Heart left ventricle (tissue), 16 donors: Measurements from ENCODE around the gene TNIK. TPM values are rescaled to one million over a fixed set of nuclear protein-coding genes. Genes with fewer than 3 reads are reported as not detected.

Experiments
- ATAC-seq, 4 donors: fragments of 200-7000 bp; cut with Tn5 transposase; one replicate each; pipeline ENCODE4 v1.9.1; 2020 to 2022; ENCODE audit warnings: moderate library complexity in 4 of 4, mild to moderate bottlenecking in 3 of 4, moderate number of reproducible peaks in 1 of 4
- DNase-seq, 5 donors: peaks; one replicate each; pipeline ENCODE4 v3.0.0-alpha.2; 2020
- H3K27ac ChIP-seq, 12 donors: fragments of 200-600 bp; sonication (generic) in 4 of 12; one replicate each; pipeline versions ENCODE4 v1.5.0 to v1.8.0; 2016 to 2022; ENCODE audit warnings: mild to moderate bottlenecking in 2 of 12
- H3K27me3 ChIP-seq, 9 donors: fragments of 200-600 bp; sonication (generic) in 2 of 9; one replicate each; pipeline versions ENCODE4 v1.5.1 to v1.8.0; 2016 to 2022; ENCODE audit warnings: mild to moderate bottlenecking in 3 of 9
- H3K36me3 ChIP-seq, 9 donors: fragments of 200-600 bp; sonication (generic) in 2 of 9; one replicate each; pipeline versions ENCODE4 v1.5.0 to v1.8.0; 2018 to 2022; ENCODE audit warnings: mild to moderate bottlenecking in 2 of 9
- H3K4me1 ChIP-seq, 12 donors: fragments of 200-600 bp; sonication (generic) in 4 of 12; one replicate each; pipeline versions ENCODE4 v1.5.0 to v1.8.0; 2016 to 2022; ENCODE audit warnings: mild to moderate bottlenecking in 3 of 12
- H3K4me3 ChIP-seq, 12 donors: fragments of 200-600 bp; sonication (generic) in 4 of 12; one replicate each; pipeline versions ENCODE4 v1.5.0 to v1.8.0; 2017 to 2022; ENCODE audit warnings: mild to moderate bottlenecking in 9 of 12, moderate library complexity in 4 of 12
- H3K9me3 ChIP-seq, 12 donors: fragments of 200-600 bp; sonication (generic) in 4 of 12; one replicate each; pipeline versions ENCODE4 v1.5.0 to v1.8.0; 2016 to 2022; ENCODE audit warnings: mild to moderate bottlenecking in 1 of 12
- POLR2A ChIP-seq, 2 donors: fragments of 450-650 bp; IDR thresholded peaks; one replicate each; pipeline ENCODE4 v1.6.1; 2017; ENCODE audit warnings: antibody characterized with exemption in 2 of 2, mild to moderate bottlenecking in 2 of 2, moderate library complexity in 2 of 2
- WGBS, 4 donors: extraction: QIAGEN DNeasy Blood & Tissue Kit in 2 of 4; methylation state at CpG; one replicate each; pipeline versions ENCODE4 v1.1.5 to v1.1.7; 2013 to 2018; 5-methylcytosine and 5-hydroxymethylcytosine counted together
- intact Hi-C, 10 donors: fragments of 100-400 bp; cut with DNase I; formaldehyde crosslinking; loops; one replicate each; pipeline versions ENCODE4 v1.11.1 to v1.14.2; 2022
- polyA plus RNA-seq, 2 donors: library from polyadenylated mRNA; stranded (reverse); fragments of 200-250 nt; gene quantifications; one replicate each; pipeline ENCODE4 v1.2.3, GENCODE V29; 2013
- total RNA-seq, 9 donors: library from RNA; depleted of rRNA in 2 of 9; stranded (reverse); fragments of >200 nt in 2 of 9; fragmentation: NEBNext Ultra II Directional in 3 of 9; extraction: Animal tissue kit (Norgen Biotek cat#: 25700) in 3 of 9; gene quantifications; one replicate each; pipeline versions ENCODE4 v1.1.0 to v1.2.4, GENCODE V29; 2016 to 2023
- TF ChIP-seq, protein P1 (sequence below), 12 donors: fragments of 200-600 bp; sonication (generic) in 4 of 12; IDR thresholded peaks; one replicate each; pipeline versions ENCODE4 v1.5.0 to v1.8.0; 2018 to 2022; ENCODE audit warnings: antibody characterized with exemption in 12 of 12, mild to moderate bottlenecking in 5 of 12
- donor health status: ischemic (EF 13 %, LVEDD 7.1; RV severe dilation, severe dysfunction).
- donor health status: healthy with polysubstance abuse.
- donor health status: DM: no; HTN: yes; CAD: no.
- donor health status: DM: no; HTN: no; CAD: no.
- donor health status: ischemic (EF 25% LVEDD 6.9; RV normal size, moderate dysfunction).
- donor health status: ischemic (EF 25% LVEDD 5.7; RV mildly dilated, moderate dysfunction).
- donor health status: healthy.
- donor health status: DM: yes; HTN: yes; CAD: no.
- donor health status: ischemic (EF 35%, LVEDD 5.7; RV mildly dilated, moderate dysfunction).
- donor health status: nonischemic (EF 11% LVEDD 7.7; RV severe dilation, severe dysfunction).
- donor health status: DM: yes; HTN: yes; CAD: no.
- donor health status: PGD.
- donor health status: ischemic (EF 29% LVEDD 5.4; RV normal size, mild dysfunction).
- donor health status: nonischemic (EF 23%, LVEDD 6.1; RV moderate dilation, normal function).

TNIK gene
- total and polyA plus RNA-seq, 11 donors, result 12.3 to 51.6 (median 32.4) TPM

DNA sequence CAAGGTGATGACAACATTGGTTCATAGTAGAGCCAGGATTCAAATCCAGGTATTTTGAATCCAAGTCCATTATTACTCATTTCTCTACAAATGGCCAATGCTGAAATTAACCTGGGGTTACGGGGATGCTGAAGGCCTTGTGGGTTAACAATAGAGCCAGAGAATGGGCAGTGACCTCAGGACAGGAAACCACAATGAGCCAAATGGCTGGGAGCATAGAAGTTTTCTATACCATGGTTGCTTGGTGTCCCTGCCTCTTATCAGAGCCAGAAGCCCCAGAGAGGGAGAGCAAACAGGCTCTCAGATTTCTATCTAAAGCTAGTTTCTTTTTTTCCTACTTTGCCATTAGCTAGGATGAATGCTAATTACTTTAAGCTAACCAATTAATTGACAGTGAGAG, 82.3 kb downstream of the TNIK start:
- DNase-seq, result no peak
- Histone ChIP-seq H3K4me1 (peaks cover 0 to 78% (median 39%) of the 10 kb centered on the region in 12 donors), H3K27me3 (no peaks in the 10 kb centered on the region), H3K27ac (no peak overlapping the region), H3K9me3 (no peaks in the 10 kb centered on the region), H3K4me3 (no peak overlapping the region), H3K36me3 (no peaks in the 10 kb centered on the region)
- no peak for ATAC-seq
- 87 to 95% (median 89%) methylated on average over 1 of the region's 1 CpG for WGBS, 4 donors
- intact Hi-C loops, result no loop called here
- no peak for TF ChIP-seq POLR2A (IDR thresholded peaks at IDR 0.05)
- TF ChIP-seq, protein P1, sequence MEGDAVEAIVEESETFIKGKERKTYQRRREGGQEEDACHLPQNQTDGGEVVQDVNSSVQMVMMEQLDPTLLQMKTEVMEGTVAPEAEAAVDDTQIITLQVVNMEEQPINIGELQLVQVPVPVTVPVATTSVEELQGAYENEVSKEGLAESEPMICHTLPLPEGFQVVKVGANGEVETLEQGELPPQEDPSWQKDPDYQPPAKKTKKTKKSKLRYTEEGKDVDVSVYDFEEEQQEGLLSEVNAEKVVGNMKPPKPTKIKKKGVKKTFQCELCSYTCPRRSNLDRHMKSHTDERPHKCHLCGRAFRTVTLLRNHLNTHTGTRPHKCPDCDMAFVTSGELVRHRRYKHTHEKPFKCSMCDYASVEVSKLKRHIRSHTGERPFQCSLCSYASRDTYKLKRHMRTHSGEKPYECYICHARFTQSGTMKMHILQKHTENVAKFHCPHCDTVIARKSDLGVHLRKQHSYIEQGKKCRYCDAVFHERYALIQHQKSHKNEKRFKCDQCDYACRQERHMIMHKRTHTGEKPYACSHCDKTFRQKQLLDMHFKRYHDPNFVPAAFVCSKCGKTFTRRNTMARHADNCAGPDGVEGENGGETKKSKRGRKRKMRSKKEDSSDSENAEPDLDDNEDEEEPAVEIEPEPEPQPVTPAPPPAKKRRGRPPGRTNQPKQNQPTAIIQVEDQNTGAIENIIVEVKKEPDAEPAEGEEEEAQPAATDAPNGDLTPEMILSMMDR (IDR thresholded peaks at IDR 0.05), result no peak

DNA sequence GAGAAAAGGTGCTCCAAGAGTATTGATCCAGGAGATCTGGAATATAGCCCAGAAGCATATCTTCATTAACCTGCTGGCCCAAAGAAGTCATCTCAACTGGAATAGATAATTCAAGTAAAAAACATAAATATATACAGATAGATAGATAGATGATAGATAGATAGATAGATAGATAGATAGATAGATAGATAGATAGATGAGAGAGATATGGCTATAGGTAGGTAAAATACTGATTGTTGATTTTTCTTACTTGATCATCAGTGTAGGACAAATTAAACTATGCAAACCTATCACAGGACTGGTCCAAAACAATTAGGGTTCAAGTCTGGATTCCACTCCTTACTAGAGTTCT, 83.6 kb downstream of the TNIK start:
- Histone ChIP-seq H3K36me3 (no peaks in the 10 kb centered on the region), H3K27me3 (no peaks in the 10 kb centered on the region), H3K27ac (peak overlapping the region in 1 of 12 donors; percentile 87), H3K4me3 (no peak overlapping the region), H3K9me3 (no peaks in the 10 kb centered on the region), H3K4me1 (peaks cover 0 to 69% (median 38%) of the 10 kb centered on the region in 12 donors)
- TF ChIP-seq, protein P1 (IDR thresholded peaks at IDR 0.05), result no peak
- no peak for TF ChIP-seq POLR2A (IDR thresholded peaks at IDR 0.05)
- ATAC-seq (no peak), DNase-seq (no peak)
- intact Hi-C loops, result no loop called here

DNA sequence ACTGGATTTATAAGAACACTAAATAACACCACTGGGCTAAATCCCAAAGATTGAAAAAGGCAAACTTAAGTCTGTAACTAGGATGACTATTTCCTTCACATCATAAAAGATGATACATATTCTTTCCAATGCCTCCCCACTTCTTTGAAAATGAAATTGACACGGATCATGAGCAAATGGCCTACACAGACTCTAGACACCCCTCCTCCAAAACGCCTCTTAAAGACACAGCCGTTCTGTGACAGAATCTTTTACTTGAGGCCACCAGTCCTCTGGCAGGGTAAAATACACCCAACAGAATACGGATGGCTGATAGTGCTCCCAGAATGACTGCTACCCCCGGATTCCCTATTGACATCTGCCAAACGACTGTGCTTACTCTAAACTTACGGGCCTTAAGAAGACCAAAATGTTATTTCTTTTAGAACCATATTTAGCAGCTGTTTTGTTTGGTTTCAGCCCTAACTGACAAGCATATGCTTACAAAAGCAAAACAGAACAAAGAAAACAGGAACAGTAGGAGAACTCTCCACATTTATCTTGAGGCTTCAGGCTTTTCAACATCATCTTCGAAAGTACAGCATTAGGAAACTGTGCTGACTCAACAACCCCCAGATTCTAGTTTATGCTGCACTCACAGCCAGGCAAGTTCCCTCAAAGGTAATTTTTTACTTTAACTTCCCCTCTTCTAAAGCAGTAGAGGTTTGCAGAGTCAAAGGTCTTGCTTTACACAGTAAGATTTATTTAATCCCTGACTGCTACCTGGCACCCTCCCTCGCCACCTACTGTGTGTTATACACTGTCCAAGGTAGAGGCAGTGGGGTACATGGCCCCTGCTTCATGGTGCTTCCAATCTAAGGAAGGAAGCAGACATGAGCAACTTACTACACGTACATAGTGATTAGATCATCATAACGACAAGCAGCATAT, 84.3 kb downstream of the TNIK start:
- TF ChIP-seq POLR2A (IDR thresholded peaks at IDR 0.05), result no peak
- TF ChIP-seq, protein P1 (IDR thresholded peaks at IDR 0.05), result no peak
- intact Hi-C loops, result no loop called here
- no peaks in the 10 kb centered on the region for H3K36me3 ChIP-seq
- H3K27ac ChIP-seq, result peak overlapping the region in 4 of 12 donors; percentile 15 to 87 (median 40)
- DNase-seq (no peak), ATAC-seq (peak in 3 of 4 donors; percentile 21 to 73 (median 55))
- H3K4me3 ChIP-seq, result peak overlapping the region in 1 of 12 donors; percentile 7
- no peaks in the 10 kb centered on the region for H3K9me3 ChIP-seq
- H3K27me3 ChIP-seq, result no peaks in the 10 kb centered on the region
- peaks cover 0 to 63% (median 34%) of the 10 kb centered on the region in 12 donors for H3K4me1 ChIP-seq
- 51 to 56% (median 52%) methylated on average over 11 of the region's 11 CpGs for WGBS, 4 donors

DNA sequence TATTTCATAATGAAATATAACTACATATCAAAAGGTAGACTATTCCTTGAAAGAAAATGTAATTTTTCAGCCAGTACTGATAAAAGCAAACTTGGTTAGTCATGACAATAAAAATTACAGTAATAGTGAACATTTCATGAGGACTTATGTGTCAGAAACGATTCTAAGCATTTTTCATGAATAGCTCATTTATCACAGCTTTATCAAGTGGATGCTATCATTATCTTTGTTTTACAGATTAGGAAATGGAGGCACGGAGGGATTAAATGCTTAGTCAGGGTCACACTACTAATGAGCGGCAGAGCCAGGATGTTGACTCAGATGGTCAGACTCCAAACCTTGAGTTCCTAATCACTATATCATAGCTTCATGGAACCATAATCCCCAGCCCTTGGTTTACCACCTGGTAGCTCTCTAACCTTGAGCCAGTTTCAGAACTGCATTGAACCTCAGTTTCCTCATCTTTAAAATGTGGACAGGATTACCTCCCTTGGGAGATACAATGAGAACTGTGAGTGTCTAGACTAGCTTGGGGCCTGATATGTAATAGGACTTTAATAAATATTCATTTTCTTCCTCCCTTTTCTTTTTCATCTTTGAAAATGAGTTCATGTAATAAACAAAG, 85.4 kb downstream of the TNIK start:
- ATAC-seq, result peak in 1 of 4 donors; percentile 48
- WGBS, 4 donors, result 27 to 35% (median 31%) methylated on average over 3 of the region's 3 CpGs
- Histone ChIP-seq H3K9me3 (no peaks in the 10 kb centered on the region), H3K27me3 (no peaks in the 10 kb centered on the region), H3K4me3 (no peak overlapping the region), H3K27ac (peak overlapping the region in 1 of 12 donors; percentile 87), H3K36me3 (no peaks in the 10 kb centered on the region), H3K4me1 (peaks cover 0 to 56% (median 29%) of the 10 kb centered on the region in 12 donors)
- DNase-seq, result no peak
- no peak for TF ChIP-seq POLR2A (IDR thresholded peaks at IDR 0.05)
- TF ChIP-seq, protein P1 (IDR thresholded peaks at IDR 0.05), result no peak
- intact Hi-C loops, result no loop called here
